Suprapubic skin (tissue), 3 donors: Measurements from ENCODE around the gene TM7SF2.
A peak's percentile ranks its signal among the peaks of the same experiment; 100 is the strongest.

Experiments
- EP300 ChIP-seq: sonication (generic); formaldehyde crosslinking; IDR thresholded peaks from one replicate; pipeline ENCODE4 v1.6.1; 2017; ENCODE audit warnings: antibody characterized with exemption
- TF ChIP-seq, protein P1 (sequence below), 2 donors: fragments of 200-600 bp in 1 of 2; fragments of 450-650 bp in 1 of 2; sonication (generic) in 1 of 2; IDR thresholded peaks; one replicate each; pipeline ENCODE4 v1.5.1; 2016 to 2019; ENCODE audit warnings: antibody characterized with exemption in 2 of 2, mild to moderate bottlenecking in 1 of 2, moderate library complexity in 1 of 2

DNA sequence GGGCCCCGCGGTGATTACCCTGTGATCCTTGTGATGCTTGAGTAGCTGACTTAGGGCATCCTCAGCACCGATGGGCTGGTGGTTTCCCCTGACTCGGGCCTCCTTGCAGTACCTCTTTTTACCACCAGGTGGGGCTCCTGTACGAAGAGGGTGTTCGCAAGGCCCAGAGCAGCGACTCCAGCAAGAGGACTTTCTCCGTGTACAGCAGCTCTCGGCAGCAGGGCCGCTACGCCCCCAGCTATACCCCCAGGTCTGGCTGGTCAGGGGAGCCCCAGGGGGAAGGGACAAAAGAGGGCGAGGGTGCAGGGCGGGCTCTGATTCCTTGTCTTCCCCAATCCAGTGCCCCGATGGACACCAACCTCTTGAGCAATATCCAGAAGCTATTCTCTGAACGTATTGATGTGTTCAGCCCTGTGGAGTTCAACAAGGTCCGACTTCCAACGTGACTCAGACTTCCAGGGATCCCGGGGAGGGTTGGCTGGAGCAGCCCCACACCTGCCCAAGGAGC, 1.3 kb upstream of the TM7SF2 start:
- TF ChIP-seq, protein P1, sequence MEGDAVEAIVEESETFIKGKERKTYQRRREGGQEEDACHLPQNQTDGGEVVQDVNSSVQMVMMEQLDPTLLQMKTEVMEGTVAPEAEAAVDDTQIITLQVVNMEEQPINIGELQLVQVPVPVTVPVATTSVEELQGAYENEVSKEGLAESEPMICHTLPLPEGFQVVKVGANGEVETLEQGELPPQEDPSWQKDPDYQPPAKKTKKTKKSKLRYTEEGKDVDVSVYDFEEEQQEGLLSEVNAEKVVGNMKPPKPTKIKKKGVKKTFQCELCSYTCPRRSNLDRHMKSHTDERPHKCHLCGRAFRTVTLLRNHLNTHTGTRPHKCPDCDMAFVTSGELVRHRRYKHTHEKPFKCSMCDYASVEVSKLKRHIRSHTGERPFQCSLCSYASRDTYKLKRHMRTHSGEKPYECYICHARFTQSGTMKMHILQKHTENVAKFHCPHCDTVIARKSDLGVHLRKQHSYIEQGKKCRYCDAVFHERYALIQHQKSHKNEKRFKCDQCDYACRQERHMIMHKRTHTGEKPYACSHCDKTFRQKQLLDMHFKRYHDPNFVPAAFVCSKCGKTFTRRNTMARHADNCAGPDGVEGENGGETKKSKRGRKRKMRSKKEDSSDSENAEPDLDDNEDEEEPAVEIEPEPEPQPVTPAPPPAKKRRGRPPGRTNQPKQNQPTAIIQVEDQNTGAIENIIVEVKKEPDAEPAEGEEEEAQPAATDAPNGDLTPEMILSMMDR (IDR thresholded peaks at IDR 0.05): peak; percentile 99 to 100
- TF ChIP-seq EP300: no peak
